Fibroblast of lung (primary cell): ENCODE data around the gene TARS3. TPM values are rescaled to one million over a fixed set of nuclear protein-coding genes. Genes with fewer than 3 reads are reported as not detected.
A peak's percentile ranks its signal among the peaks of the same experiment; 100 is the strongest.

Experiments used
- DNase-seq, 2 donors: peaks; one replicate each; pipeline versions ENCODE4 v3.0.0 to v3.0.0-alpha.2; 2010; ENCODE audit warnings: low read depth in 2 of 2
- H2AFZ ChIP-seq: 2 replicates; pipeline ENCODE4 v1.5.1; 2012; ENCODE audit warnings: low read length, control low read depth, inconsistent platforms
- H3K27ac ChIP-seq: 2 replicates; pipeline ENCODE4 v1.5.1; 2011; ENCODE audit warnings: low read length, control low read depth; ENCODE audit not compliant: insufficient read depth
- H3K27me3 ChIP-seq: 2 replicates; pipeline ENCODE4 v1.5.1; 2011; ENCODE audit warnings: mild to moderate bottlenecking, low read length; ENCODE audit not compliant: control insufficient read depth, insufficient read depth
- H3K36me3 ChIP-seq: 2 replicates; pipeline ENCODE4 v1.5.1; 2011; ENCODE audit warnings: low read length; ENCODE audit not compliant: control insufficient read depth, insufficient read depth
- H3K4me1 ChIP-seq: 2 replicates; pipeline ENCODE4 v1.5.1; 2011; ENCODE audit warnings: low read length; ENCODE audit not compliant: control insufficient read depth, insufficient read depth; ENCODE audit errors: extremely low read depth
- H3K4me2 ChIP-seq: 2 replicates; pipeline ENCODE4 v1.5.1; 2011; ENCODE audit warnings: low read length, control low read depth; ENCODE audit not compliant: insufficient read depth; ENCODE audit errors: extremely low read depth
- H3K4me3 ChIP-seq, 4 experiments: fragments of 200-600 bp in 1 of 4; sonication (generic) in 1 of 4; replicated peaks in 1 of 4; 2 replicates each; pipeline ENCODE4 v1.5.1; 2011 to 2016; ENCODE audit warnings: low read length in 4 of 4, low read depth in 3 of 4, mild to moderate bottlenecking in 3 of 4, control low read depth in 2 of 4, inconsistent platforms in 1 of 4, mixed read lengths in 1 of 4; ENCODE audit not compliant: insufficient read depth in 1 of 4; ENCODE audit errors: control extremely low read depth in 1 of 4
- H3K79me2 ChIP-seq: 2 replicates; pipeline ENCODE4 v1.5.1; 2012; ENCODE audit warnings: mild to moderate bottlenecking, low read length, inconsistent platforms; ENCODE audit not compliant: control insufficient read depth, insufficient read depth
- H3K9ac ChIP-seq: 2 replicates; pipeline ENCODE4 v1.5.1; 2011; ENCODE audit warnings: mild to moderate bottlenecking, low read length, control low read depth; ENCODE audit not compliant: insufficient read depth
- H3K9me3 ChIP-seq: 2 replicates; pipeline ENCODE4 v1.5.1; 2012; ENCODE audit warnings: low read depth, low read length; ENCODE audit not compliant: control insufficient read depth, insufficient read depth
- H4K20me1 ChIP-seq: 2 replicates; pipeline ENCODE4 v1.5.1; 2011; ENCODE audit warnings: low read length; ENCODE audit not compliant: control insufficient read depth, insufficient read depth; ENCODE audit errors: extremely low read depth
- CTCF ChIP-seq, 2 donors: IDR thresholded peaks in 1 of 2; conservative IDR thresholded peaks in 1 of 2; 1 replicate in 1 of 2; 2 replicates in 1 of 2; pipeline ENCODE4 v1.5.1; 2011 to 2012; ENCODE audit warnings: low read length in 2 of 2, control low read depth in 1 of 2, inconsistent platforms in 1 of 2, low read depth in 1 of 2, mild to moderate bottlenecking in 1 of 2
- EZH2 ChIP-seq: IDR thresholded peaks from 2 replicates; pipeline ENCODE4 v1.5.1; 2012; ENCODE audit warnings: low read length, control low read depth, mild to moderate bottlenecking; ENCODE audit errors: missing control alignments
- polyA plus RNA-seq, 2 donors: library from polyadenylated mRNA; depleted of rRNA in 1 of 2; stranded (reverse) in 1 of 2; unstranded in 1 of 2; fragments of >200 nt; gene quantifications; 2 replicates each; pipeline ENCODE4 v1.2.1, GENCODE V29; 2011 to 2012; ENCODE audit warnings: missing spikeins in 1 of 2
- total RNA-seq: library from RNA; depleted of rRNA; stranded (reverse); fragments of >200 nt; gene quantifications from 2 replicates; pipeline ENCODE4 v1.2.1, GENCODE V29; 2014

Gene TARS3
- total and polyA plus RNA-seq, 2 donors (not counting 1 experiment from before 2014, with no cell fraction given) = 4.3 to 23.3 TPM

- no peaks in the 10 kb centered on the region for H4K20me1 ChIP-seq
- TF ChIP-seq CTCF (conservative IDR thresholded peaks at IDR 0.05 in 1 of 2, IDR thresholded peaks at IDR 0.05 in 1 of 2; ENCODE audit: low read depth in 1 of 2, low read length in 2 of 2) = no peak
- TF ChIP-seq EZH2 = no peak
Observed at GRCh38 chr15:101667881-101668280, 56.4 kb downstream of the TARS3 start.

GRCh38 chr15:101664303-101664913 is 59.9 kb downstream of the TARS3 start:
- no peaks in the 10 kb centered on the region for H3K27me3 ChIP-seq
- H3K27ac ChIP-seq = no peak overlapping the region
- TF ChIP-seq CTCF (conservative IDR thresholded peaks at IDR 0.05 in 1 of 2, IDR thresholded peaks at IDR 0.05 in 1 of 2; ENCODE audit: low read depth in 1 of 2, low read length in 2 of 2) (peak in 1 of 2 donors; percentile 29), EZH2 (no peak)
- H3K4me1 ChIP-seq = no peaks in the 10 kb centered on the region
- peaks cover 2% of the 10 kb centered on the region for H3K36me3 ChIP-seq
- H3K79me2 ChIP-seq = no peaks in the 10 kb centered on the region
- no peaks in the 10 kb centered on the region for H4K20me1 ChIP-seq
- H3K4me3 ChIP-seq = no peak overlapping the region
- DNase-seq = peak in 1 of 2 donors; percentile 18
- H3K4me2 ChIP-seq = no peak overlapping the region
- H3K9ac ChIP-seq = no peak overlapping the region
- no peak overlapping the region for H2AFZ ChIP-seq
- H3K9me3 ChIP-seq = no peaks in the 10 kb centered on the region

More at GRCh38 chr15:101667881-101668280, 56.4 kb downstream of the TARS3 start:
- Histone ChIP-seq H3K27me3 (no peaks in the 10 kb centered on the region), H3K9ac (no peak overlapping the region), H3K9me3 (no peaks in the 10 kb centered on the region), H3K4me3 (no peak overlapping the region), H3K79me2 (no peaks in the 10 kb centered on the region), H3K27ac (no peak overlapping the region), H3K36me3 (peaks cover 3% of the 10 kb centered on the region), H3K4me1 (no peaks in the 10 kb centered on the region), H3K4me2 (no peak overlapping the region), H2AFZ (no peak overlapping the region)
- no peak for DNase-seq

- no peak overlapping the region for H3K4me3 ChIP-seq
- no peak overlapping the region for H3K4me2 ChIP-seq
- no peak overlapping the region for H2AFZ ChIP-seq
- H3K9me3 ChIP-seq = no peaks in the 10 kb centered on the region
- H3K27ac ChIP-seq = no peak overlapping the region
- TF ChIP-seq CTCF (conservative IDR thresholded peaks at IDR 0.05 in 1 of 2, IDR thresholded peaks at IDR 0.05 in 1 of 2; ENCODE audit: low read depth in 1 of 2, low read length in 2 of 2) (no peak), EZH2 (no peak)
- H3K9ac ChIP-seq = no peak overlapping the region
- no peaks in the 10 kb centered on the region for H3K27me3 ChIP-seq
- H3K79me2 ChIP-seq = no peaks in the 10 kb centered on the region
- no peaks in the 10 kb centered on the region for H3K4me1 ChIP-seq
- H4K20me1 ChIP-seq = no peaks in the 10 kb centered on the region
- H3K36me3 ChIP-seq = no peaks in the 10 kb centered on the region
- no peak for DNase-seq
Observed at GRCh38 chr15:101662203-101662602, 62.1 kb downstream of the TARS3 start.
